HCT116 (cell line): ENCODE measurements around the gene NBPF8. TPM values are rescaled to one million over a fixed set of nuclear protein-coding genes. Genes with fewer than 3 reads are reported as not detected.
A peak's percentile ranks its signal among the peaks of the same experiment; 100 is the strongest.
"Not testable (repeated sequence)": the region's sequence is repeated elsewhere in the genome, so short reads cannot be mapped to it uniquely, and the experiment has no call there.

Experiments used
- ATAC-seq: fragments of 200-7000 bp; cut with Tn5 transposase; 2 replicates; pipeline ENCODE4 v1.9.1; 2020; ENCODE audit warnings: mild to moderate bottlenecking, moderate library complexity
- BruUV-seq: library from RNA; stranded (reverse); fragments of 400-500 nt; replicated peaks from 2 replicates; lab custom pipeline; 2021; lab: Mats Ljungman, UMichigan
- CTCF ChIA-PET: fragments of 300-600 bp; sonication (Branson Sonifier 250); formaldehyde crosslinking; loops from one replicate; lab custom pipeline; 2021; ENCODE audit warnings: antibody characterized with exemption; lab: Charles Lee
- POLR2A ChIA-PET: fragments of 300-600, 350-600 bp; sonication (Branson Sonifier 250); formaldehyde crosslinking; loops from one replicate; lab custom pipeline; 2021; ENCODE audit warnings: antibody characterized with exemption; lab: Charles Lee
- RAD21 ChIA-PET, 2 experiments: fragments of 300-600 bp; sonication (Branson Sonifier 250); formaldehyde crosslinking; loops; one replicate each; lab custom pipeline; 2023; ENCODE audit warnings: low total read pairs in 2 of 2; ENCODE audit not compliant: uncharacterized antibody in 2 of 2, unreplicated experiment in 2 of 2, low non-redundant PET in 1 of 2; lab: Charles Lee
- DNase-seq: peaks from one replicate; pipeline ENCODE4 v3.0.0-alpha.2; 2010; ENCODE audit warnings: low read depth, low spot score
- H2AFZ ChIP-seq: fragments of 200-600 bp; shearing (Covaris generic), sonication (generic); 2 replicates; pipeline ENCODE4 v1.6.1; 2017; ENCODE audit warnings: low read depth, mixed run types, mixed read lengths, antibody characterized with exemption, low read length; ENCODE audit not compliant: poor library complexity, severe bottlenecking
- H3K27ac ChIP-seq: 2 replicates; pipeline ENCODE4 v1.5.1; 2012; ENCODE audit warnings: low read depth, low read length
- H3K27me3 ChIP-seq: fragments of 200-600 bp; sonication (generic); 2 replicates; pipeline ENCODE4 v1.6.1; 2016; ENCODE audit warnings: mixed run types, low read length, mixed read lengths; ENCODE audit not compliant: insufficient read depth
- H3K36me3 ChIP-seq, 2 experiments: fragments of 200-500 bp in 1 of 2; fragments of 200-600 bp in 1 of 2; sonication (Bioruptor generic) in 1 of 2; sonication (generic) in 1 of 2; 2 replicates each; pipeline versions ENCODE4 v1.5.1 to v1.6.1; 2014 to 2016; ENCODE audit warnings: low read length in 2 of 2, inconsistent platforms in 1 of 2, mixed read lengths in 1 of 2, mixed run types in 1 of 2; ENCODE audit not compliant: insufficient read depth in 2 of 2, control insufficient read depth in 1 of 2
- H3K4me1 ChIP-seq, 2 experiments: fragments of 200-600 bp in 1 of 2; sonication (generic) in 1 of 2; 2 replicates each; pipeline versions ENCODE4 v1.5.1 to v1.6.1; 2012 to 2017; ENCODE audit warnings: low read length in 2 of 2, inconsistent platforms in 1 of 2, mild to moderate bottlenecking in 1 of 2, mixed read lengths in 1 of 2, mixed run types in 1 of 2, moderate library complexity in 1 of 2; ENCODE audit not compliant: insufficient read depth in 2 of 2, control insufficient read depth in 1 of 2
- H3K4me2 ChIP-seq: fragments of 200-600 bp; sonication (generic); 2 replicates; pipeline ENCODE4 v1.6.1; 2017; ENCODE audit warnings: mixed run types, low read length, mixed read lengths
- H3K4me3 ChIP-seq, 2 experiments: fragments of 200-600 bp in 1 of 2; sonication (generic) in 1 of 2; replicated peaks in 1 of 2; 2 replicates each; pipeline ENCODE4 v1.5.1; 2011 to 2016; ENCODE audit warnings: low read length in 2 of 2, control low read depth in 1 of 2, low read depth in 1 of 2, mild to moderate bottlenecking in 1 of 2, mixed read lengths in 1 of 2, mixed run types in 1 of 2
- H3K79me2 ChIP-seq: fragments of 200-600 bp; sonication (generic); 2 replicates; pipeline ENCODE4 v1.6.1; 2017; ENCODE audit warnings: mild to moderate bottlenecking, mixed run types, low read length, moderate library complexity, mixed read lengths; ENCODE audit not compliant: insufficient read depth
- H3K9ac ChIP-seq: fragments of 200-600 bp; sonication (generic); 2 replicates; pipeline ENCODE4 v1.6.1; 2016; ENCODE audit warnings: low read length, mixed read lengths
- H3K9me2 ChIP-seq: fragments of 200-600 bp; sonication (generic), shearing (Covaris generic); 2 replicates; pipeline ENCODE4 v1.6.1; 2017; ENCODE audit warnings: mixed run types, mild to moderate bottlenecking, moderate library complexity; ENCODE audit not compliant: insufficient read depth
- H3K9me3 ChIP-seq, 2 experiments: fragments of 200-500 bp in 1 of 2; fragments of 200-600 bp in 1 of 2; sonication (Bioruptor generic) in 1 of 2; sonication (generic) in 1 of 2; 2 replicates each; pipeline ENCODE4 v1.6.1; 2014 to 2017; ENCODE audit warnings: low read length in 2 of 2, mixed read lengths in 2 of 2, inconsistent platforms in 1 of 2, low read depth in 1 of 2, mild to moderate bottlenecking in 1 of 2, mixed run types in 1 of 2, moderate library complexity in 1 of 2; ENCODE audit not compliant: control insufficient read depth in 1 of 2, insufficient read depth in 1 of 2
- H4K20me1 ChIP-seq: fragments of 200-600 bp; sonication (generic), shearing (Covaris generic); 2 replicates; pipeline ENCODE4 v1.6.1; 2017; ENCODE audit warnings: mixed run types, mild to moderate bottlenecking, moderate library complexity; ENCODE audit not compliant: insufficient read depth
- intact Hi-C: fragments of 100-400 bp; cut with micrococcal nuclease; formaldehyde crosslinking; loops from 2 replicates; pipeline ENCODE4 v1.10.0; 2022
- total RNA-seq: library from RNA; stranded (reverse); gene quantifications from one replicate; pipeline ENCODE4 v1.2.1, GENCODE V29; 2021; ENCODE audit not compliant: unreplicated experiment

Gene NBPF8
- total RNA-seq, 1 experiment from 2014 or later: 10.3 TPM

DNA sequence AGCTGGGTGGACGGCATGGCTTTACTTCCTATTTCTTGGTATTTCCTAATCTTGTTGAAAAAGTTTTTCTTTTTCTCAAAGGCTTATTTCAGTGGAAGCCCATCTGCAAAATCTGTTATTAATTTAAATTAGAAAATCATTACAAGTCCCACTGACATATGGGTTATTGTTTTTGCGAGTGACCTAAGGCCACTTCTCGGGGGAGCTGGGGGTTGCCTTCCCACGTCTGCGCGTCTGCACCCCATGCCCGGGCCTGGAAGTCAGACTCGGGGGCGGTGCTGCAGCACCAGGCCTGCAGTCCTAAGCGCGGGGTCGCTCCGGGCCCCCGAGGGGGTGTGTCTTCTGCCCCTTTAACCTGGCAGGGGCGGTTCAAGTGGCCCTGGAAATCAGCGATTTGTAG lies 384 bp upstream of the NBPF8 start:
- H3K4me2 ChIP-seq: peak overlapping the region; percentile 58
- H3K27ac ChIP-seq, H2AFZ ChIP-seq, H3K9ac ChIP-seq, H3K9me3 ChIP-seq, H3K79me2 ChIP-seq, H3K4me1 ChIP-seq, DNase-seq, H3K27me3 ChIP-seq, POLR2A ChIA-PET, H4K20me1 ChIP-seq, CTCF ChIA-PET, H3K36me3 ChIP-seq, RAD21 ChIA-PET, H3K9me2 ChIP-seq, BruUV-seq, intact Hi-C loops: not testable (repeated sequence)
- ATAC-seq: peak; percentile 47
- H3K4me3 ChIP-seq: peak overlapping the region; percentile 53 to 62

GRCh38 chr1:120415492-120415961 lies 692 bp downstream of the NBPF8 start:
- H3K36me3 ChIP-seq, H3K9me3 ChIP-seq, CTCF ChIA-PET, intact Hi-C loops, H3K4me1 ChIP-seq, RAD21 ChIA-PET, H3K9me2 ChIP-seq, H3K27me3 ChIP-seq, POLR2A ChIA-PET, H4K20me1 ChIP-seq, H3K79me2 ChIP-seq, H2AFZ ChIP-seq, DNase-seq: not testable (repeated sequence)
- Histone ChIP-seq H3K4me3 (peak overlapping the region; percentile 53 to 62), H3K4me2 (peak overlapping the region; percentile 58), H3K9ac (peak overlapping the region; percentile 60), H3K27ac (peak overlapping the region; percentile 53; the same call in 1 of the 2 replicates)
- peak; percentile 63 for ATAC-seq
- TSS peak; percentile 57 for BruUV-seq

DNA sequence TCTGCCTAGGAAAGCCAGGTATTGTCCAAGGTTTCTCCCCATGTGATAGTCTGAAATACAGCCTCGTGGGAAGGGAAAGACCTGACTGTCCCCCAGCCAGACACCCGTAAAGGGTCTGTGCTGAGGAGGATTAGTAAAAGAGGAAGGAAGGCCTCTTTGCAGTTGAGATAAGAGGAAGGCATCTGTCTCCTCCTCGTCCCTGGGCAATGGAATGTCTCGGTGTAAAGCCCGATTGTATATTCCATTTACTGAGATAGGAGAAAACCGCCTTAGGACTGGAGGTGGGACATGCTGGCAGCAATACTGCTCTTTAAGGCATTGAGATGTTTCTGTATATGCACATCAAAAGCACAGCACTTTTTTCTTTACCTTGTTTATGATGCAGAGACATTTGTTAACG lies 10.2 kb downstream of the NBPF8 start:
- H3K27me3 ChIP-seq, H3K4me3 ChIP-seq, RAD21 ChIA-PET, H3K9me3 ChIP-seq, H3K9me2 ChIP-seq, H3K79me2 ChIP-seq, POLR2A ChIA-PET, H2AFZ ChIP-seq, H4K20me1 ChIP-seq, CTCF ChIA-PET, ATAC-seq, H3K4me1 ChIP-seq, H3K9ac ChIP-seq, H3K27ac ChIP-seq, H3K36me3 ChIP-seq, H3K4me2 ChIP-seq, DNase-seq, BruUV-seq, intact Hi-C loops: not testable (repeated sequence)

DNA sequence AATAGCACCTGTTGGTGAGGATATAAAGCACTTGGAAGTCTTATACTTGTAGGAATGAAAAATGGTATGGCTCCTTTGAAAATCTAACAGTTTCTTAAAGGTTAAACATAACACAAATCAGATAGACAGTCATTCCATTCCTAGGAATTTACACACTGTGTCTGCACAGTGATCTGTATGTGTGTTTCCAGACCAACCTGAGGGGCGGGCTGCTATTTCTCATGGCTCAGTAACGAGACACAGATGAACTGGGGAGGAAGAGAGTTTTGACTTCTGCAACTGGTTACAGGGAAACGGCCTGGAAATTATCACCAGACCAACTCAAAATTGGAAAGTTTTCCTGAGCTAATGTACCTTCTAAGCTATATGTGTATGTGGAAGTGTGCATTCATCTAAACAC lies 16.8 kb downstream of the NBPF8 start:
- H3K27ac ChIP-seq, H3K79me2 ChIP-seq, CTCF ChIA-PET, H3K9ac ChIP-seq, intact Hi-C loops, H3K4me2 ChIP-seq, H3K4me1 ChIP-seq, H3K4me3 ChIP-seq, POLR2A ChIA-PET, H4K20me1 ChIP-seq, H3K36me3 ChIP-seq, H3K27me3 ChIP-seq, H3K9me3 ChIP-seq, BruUV-seq, H3K9me2 ChIP-seq, DNase-seq, RAD21 ChIA-PET, ATAC-seq, H2AFZ ChIP-seq: not testable (repeated sequence)
